Stimulated activated CD4-positive, alpha-beta T cell treated with anti-CD3 and anti-CD28 coated beads, Interleukin-4, amount 100 ng/mL, for 48 hours (primary cell): ENCODE results near the gene CHAC1.

ENCODE experiments used
- DNase-seq, 2 donors: peaks; one replicate each; pipeline ENCODE4 v3.0.0-alpha.2; 2020; ENCODE audit warnings: low read depth in 2 of 2

The CHAC1 gene

GRCh38 chr15:40985541-40986330 is 32.5 kb downstream of the CHAC1 start:
- no peak for DNase-seq

GRCh38 chr15:40986820-40987219 is 33.5 kb downstream of the CHAC1 start:
- DNase-seq, result no peak

GRCh38 chr15:40988156-40988555 is 34.9 kb downstream of the CHAC1 start:
- DNase-seq, result no peak

- DNase-seq, result no peak
Measured at GRCh38 chr15:40990080-40990479, 36.8 kb downstream of the CHAC1 start.

- DNase-seq, result no peak
Measured at GRCh38 chr15:40990789-40991188, 37.5 kb downstream of the CHAC1 start.

- no peak for DNase-seq
Measured at GRCh38 chr15:40991355-40991754, 38.1 kb downstream of the CHAC1 start.

- no peak for DNase-seq
Measured at GRCh38 chr15:40992241-40992741, 39.0 kb downstream of the CHAC1 start.

GRCh38 chr15:40992825-40993224 is 39.6 kb downstream of the CHAC1 start:
- no peak for DNase-seq

- no peak for DNase-seq
Measured at GRCh38 chr15:40995656-40996055, 42.4 kb downstream of the CHAC1 start.

GRCh38 chr15:40999190-40999589 is 45.9 kb downstream of the CHAC1 start:
- no peak for DNase-seq

GRCh38 chr15:41001524-41002214 is 48.4 kb downstream of the CHAC1 start:
- DNase-seq, result no peak

GRCh38 chr15:41004490-41004889 is 51.2 kb downstream of the CHAC1 start:
- no peak for DNase-seq
